ENCODE data around the gene SOX10.

DNA sequence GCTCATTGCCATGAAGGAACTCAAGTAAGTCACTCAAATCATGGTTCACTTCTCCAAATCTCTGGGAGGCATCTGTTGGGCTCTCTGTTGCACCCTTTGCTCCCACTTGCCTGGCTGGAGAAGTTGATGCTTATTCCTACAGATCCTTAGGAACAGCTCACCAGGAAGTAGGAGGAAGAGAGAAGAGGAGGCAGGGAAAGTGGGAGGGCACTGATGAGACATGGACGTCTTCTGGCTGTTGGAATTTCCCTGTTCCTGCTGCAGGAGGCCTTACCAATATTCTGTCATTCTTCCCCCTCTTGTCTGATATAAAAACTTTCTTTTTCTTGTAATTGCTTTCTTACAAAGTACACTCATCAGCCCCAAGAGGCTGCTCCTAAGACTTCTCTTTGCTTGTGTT lies 17.2 kb downstream of the SOX10 start:
- no peak for TF ChIP-seq POLR2A (IDR thresholded peaks at IDR 0.05)
- TF ChIP-seq, protein P1, sequence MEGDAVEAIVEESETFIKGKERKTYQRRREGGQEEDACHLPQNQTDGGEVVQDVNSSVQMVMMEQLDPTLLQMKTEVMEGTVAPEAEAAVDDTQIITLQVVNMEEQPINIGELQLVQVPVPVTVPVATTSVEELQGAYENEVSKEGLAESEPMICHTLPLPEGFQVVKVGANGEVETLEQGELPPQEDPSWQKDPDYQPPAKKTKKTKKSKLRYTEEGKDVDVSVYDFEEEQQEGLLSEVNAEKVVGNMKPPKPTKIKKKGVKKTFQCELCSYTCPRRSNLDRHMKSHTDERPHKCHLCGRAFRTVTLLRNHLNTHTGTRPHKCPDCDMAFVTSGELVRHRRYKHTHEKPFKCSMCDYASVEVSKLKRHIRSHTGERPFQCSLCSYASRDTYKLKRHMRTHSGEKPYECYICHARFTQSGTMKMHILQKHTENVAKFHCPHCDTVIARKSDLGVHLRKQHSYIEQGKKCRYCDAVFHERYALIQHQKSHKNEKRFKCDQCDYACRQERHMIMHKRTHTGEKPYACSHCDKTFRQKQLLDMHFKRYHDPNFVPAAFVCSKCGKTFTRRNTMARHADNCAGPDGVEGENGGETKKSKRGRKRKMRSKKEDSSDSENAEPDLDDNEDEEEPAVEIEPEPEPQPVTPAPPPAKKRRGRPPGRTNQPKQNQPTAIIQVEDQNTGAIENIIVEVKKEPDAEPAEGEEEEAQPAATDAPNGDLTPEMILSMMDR (IDR thresholded peaks at IDR 0.05) = no peak
